Brain microvascular endothelial cell (primary cell): ENCODE measurements around the gene EHBP1.

Experiments
- DNase-seq: peaks from one replicate; pipeline ENCODE4 v3.0.0-alpha.2; 2020
- H3K27ac ChIP-seq: fragments of 250-450 bp; sonication (Bioruptor Pico); 2 replicates; pipeline ENCODE4 v1.5.1; 2020; ENCODE audit warnings: mild to moderate bottlenecking, moderate library complexity
- H3K27me3 ChIP-seq: fragments of 250-450 bp; sonication (Bioruptor Pico); replicated peaks from 2 replicates; pipeline ENCODE4 v1.5.1; 2020; ENCODE audit warnings: mild to moderate bottlenecking
- H3K36me3 ChIP-seq: fragments of 250-450 bp; sonication (Bioruptor Pico); replicated peaks from 2 replicates; pipeline ENCODE4 v1.5.1; 2020; ENCODE audit warnings: mild to moderate bottlenecking
- H3K4me3 ChIP-seq: 2 replicates; pipeline ENCODE4 v1.5.1; 2011; ENCODE audit warnings: low read depth, mild to moderate bottlenecking, control low read depth, low read length, moderate library complexity
- CTCF ChIP-seq: IDR thresholded peaks from 2 replicates; pipeline ENCODE4 v1.5.1; 2011; ENCODE audit warnings: low read depth, mild to moderate bottlenecking, moderate library complexity, low read length, control low read depth, inconsistent platforms; ENCODE audit errors: missing control alignments
- in situ Hi-C: cut with HindIII; loops from 2 replicates; pipeline ENCODE4 v1.10.0; 2017; ENCODE audit warnings: low sequenced_read_pairs, low pct_ligation_motif_present

The EHBP1 gene

GRCh38 chr2:62760555-62760954, 55.0 kb downstream of the EHBP1 start:
- in situ Hi-C loops, result no loop called here
- Histone ChIP-seq H3K4me3 (no peak overlapping the region), H3K27ac (no peak overlapping the region), H3K36me3 (no peaks in the 10 kb centered on the region), H3K27me3 (no peaks in the 10 kb centered on the region)
- peak; percentile 79 for DNase-seq
- no peak for TF ChIP-seq CTCF

GRCh38 chr2:62765619-62766376, 60.3 kb downstream of the EHBP1 start:
- TF ChIP-seq CTCF, result no peak
- no peak for DNase-seq
- in situ Hi-C loops, result no loop called here
- no peaks in the 10 kb centered on the region for H3K27me3 ChIP-seq
- H3K36me3 ChIP-seq, result no peaks in the 10 kb centered on the region
- no peak overlapping the region for H3K4me3 ChIP-seq
- H3K27ac ChIP-seq, result no peak overlapping the region

DNA sequence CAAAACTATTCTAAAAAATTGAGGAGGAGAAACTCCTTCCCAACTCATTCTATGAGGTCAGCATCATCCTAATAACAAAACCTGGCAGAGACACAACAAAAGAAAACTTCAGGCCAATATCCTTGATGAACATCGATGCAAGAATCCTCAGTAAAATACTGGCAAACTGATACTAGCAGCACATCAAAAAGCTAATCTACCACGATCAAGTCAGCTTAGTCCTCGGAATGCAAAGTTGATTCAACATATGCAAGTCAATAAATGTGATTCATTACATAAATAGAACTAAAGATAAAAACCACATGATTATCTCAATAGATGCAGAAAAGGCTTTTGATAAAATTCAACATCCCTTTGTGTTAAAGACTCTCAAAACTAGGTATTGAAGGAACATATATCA, 63.1 kb downstream of the EHBP1 start:
- Histone ChIP-seq H3K4me3 (no peak overlapping the region), H3K27ac (no peak overlapping the region), H3K36me3 (no peaks in the 10 kb centered on the region), H3K27me3 (no peaks in the 10 kb centered on the region)
- TF ChIP-seq CTCF, result no peak
- DNase-seq, result peak; percentile 75
- in situ Hi-C loops, result no loop called here

DNA sequence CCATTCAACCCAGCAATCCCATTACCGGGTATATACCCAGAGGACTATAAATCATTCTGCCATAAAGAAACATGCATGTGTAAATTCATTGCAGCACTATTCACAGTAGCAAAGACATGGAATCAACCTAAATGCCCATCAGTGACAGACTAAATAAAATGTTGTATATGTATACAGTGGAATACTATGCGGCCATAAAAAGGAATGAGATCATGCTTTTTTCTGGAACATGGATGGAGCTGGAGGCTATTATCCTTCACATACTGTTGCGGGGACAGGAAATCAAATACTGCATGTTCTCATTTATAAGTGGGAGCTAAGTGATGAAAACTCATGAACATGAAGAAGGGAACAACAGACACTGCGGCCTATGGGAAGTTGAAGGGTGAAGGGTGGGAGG, 65.1 kb downstream of the EHBP1 start:
- no peak for TF ChIP-seq CTCF
- Histone ChIP-seq H3K27me3 (no peaks in the 10 kb centered on the region), H3K27ac (no peak overlapping the region), H3K4me3 (no peak overlapping the region), H3K36me3 (no peaks in the 10 kb centered on the region)
- no peak for DNase-seq
- in situ Hi-C loops, result no loop called here

DNA sequence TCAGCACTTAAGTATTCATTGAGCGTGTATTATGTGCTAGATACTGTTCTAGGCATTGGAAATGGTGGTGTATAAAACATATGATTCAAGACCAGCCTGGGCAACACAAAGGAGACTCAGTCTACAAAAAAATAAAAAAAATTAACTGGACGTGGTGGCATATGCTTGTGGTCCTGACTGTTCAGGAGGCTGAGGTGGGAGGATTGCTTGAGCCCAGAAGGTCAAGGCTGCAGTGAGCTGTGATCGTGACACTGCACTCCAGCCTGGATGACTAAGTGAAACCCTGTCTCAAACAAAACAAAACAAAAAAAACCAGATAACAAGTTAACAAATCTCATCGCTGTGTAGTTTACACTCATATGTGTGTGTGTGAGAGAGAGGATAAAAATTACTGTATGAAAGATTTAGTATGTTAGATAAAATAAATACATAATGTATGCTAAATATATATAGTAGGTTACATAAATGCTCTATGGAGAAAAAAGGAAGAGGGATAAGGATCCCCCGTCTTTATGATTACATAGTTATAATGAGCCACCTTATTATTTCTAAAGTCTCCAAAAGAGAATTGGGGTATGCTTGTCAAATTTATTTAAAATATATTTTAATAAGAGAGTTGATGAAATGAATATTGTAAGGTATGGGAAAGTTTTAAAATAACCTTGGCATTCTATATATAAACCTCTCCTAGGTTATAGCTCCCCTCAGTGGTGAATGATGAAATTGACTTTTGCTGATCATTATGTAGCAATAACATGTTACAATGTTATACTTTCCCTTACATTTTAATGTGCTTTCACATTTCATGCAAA, 69.2 kb downstream of the EHBP1 start:
- peak; percentile 67 for DNase-seq
- Histone ChIP-seq H3K27me3 (no peaks in the 10 kb centered on the region), H3K36me3 (no peaks in the 10 kb centered on the region), H3K4me3 (no peak overlapping the region), H3K27ac (peak overlapping the region; percentile 29)
- peak; percentile 47 for TF ChIP-seq CTCF
- in situ Hi-C loops, result no loop called here

DNA sequence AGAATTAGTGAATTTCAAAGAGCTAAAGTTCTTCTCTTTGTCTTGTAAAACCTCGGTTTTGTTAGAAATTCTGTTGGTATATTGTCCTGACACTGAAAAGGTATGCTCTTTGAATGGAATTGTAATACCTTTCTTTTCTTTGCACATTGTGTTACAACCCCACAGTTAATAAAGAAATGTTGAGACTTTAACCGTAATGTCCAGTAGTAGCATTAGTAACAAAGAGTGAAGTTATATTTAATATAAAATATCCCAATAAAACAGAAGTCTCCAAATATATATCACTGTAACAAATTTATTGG, 69.8 kb downstream of the EHBP1 start:
- Histone ChIP-seq H3K36me3 (no peaks in the 10 kb centered on the region), H3K27me3 (no peaks in the 10 kb centered on the region), H3K4me3 (no peak overlapping the region), H3K27ac (no peak overlapping the region)
- TF ChIP-seq CTCF, result no peak
- in situ Hi-C loops, result no loop called here
- no peak for DNase-seq
